H1 (cell line): ENCODE data around the gene LIF. TPM values are rescaled to one million over a fixed set of nuclear protein-coding genes. Genes with fewer than 3 reads are reported as not detected.

ENCODE experiments used
- CTCF ChIA-PET: fragments of 300-600 bp; sonication (Branson Sonifier 250); formaldehyde crosslinking; loops from one replicate; lab custom pipeline; 2021; ENCODE audit not compliant: partially characterized antibody; lab: Charles Lee
- POLR2A ChIA-PET: fragments of 300-600 bp; sonication (Branson Sonifier 250); formaldehyde crosslinking; loops from one replicate; lab custom pipeline; 2021; ENCODE audit warnings: inconsistent platforms; ENCODE audit not compliant: partially characterized antibody; lab: Charles Lee
- DNase-seq, 2 experiments: peaks; one replicate each; pipeline versions ENCODE4 v3.0.0 to v3.0.0-alpha.2; 2010 to 2022; ENCODE audit warnings: low spot score in 2 of 2, low read depth in 1 of 2, mixed read lengths in 1 of 2
- FAIRE-seq: peaks from 2 replicates; lab custom pipeline; 2011; peaks lifted over from hg19 to GRCh38; lab: Jason Lieb, UNC
- H2AFZ ChIP-seq: 2 replicates; pipeline ENCODE4 v1.8.1; 2012; ENCODE audit warnings: low read length, inconsistent platforms
- H2AK5ac ChIP-seq: 2 replicates; pipeline ENCODE4 v1.6.1; 2013; ENCODE audit warnings: low read depth, low read length
- H2BK120ac ChIP-seq: replicated peaks from 2 replicates; pipeline ENCODE3; 2013; ENCODE audit warnings: low read depth, low read length, inconsistent platforms
- H2BK12ac ChIP-seq: 2 replicates; pipeline ENCODE4 v1.6.1; 2013; ENCODE audit warnings: low read depth, low read length
- H2BK15ac ChIP-seq: 2 replicates; pipeline ENCODE4 v1.6.1; 2013; ENCODE audit warnings: low read length
- H2BK20ac ChIP-seq: 2 replicates; pipeline ENCODE4 v1.6.1; 2013; ENCODE audit warnings: low read length
- H2BK5ac ChIP-seq: 2 replicates; pipeline ENCODE4 v1.6.1; 2013; ENCODE audit warnings: low read depth, low read length
- H3K14ac ChIP-seq: 2 replicates; pipeline ENCODE4 v1.6.1; 2013; ENCODE audit warnings: inconsistent platforms; ENCODE audit not compliant: insufficient read length
- H3K18ac ChIP-seq: 2 replicates; pipeline ENCODE4 v1.6.1; 2013; ENCODE audit warnings: low read length; ENCODE audit errors: extremely low read depth
- H3K23ac ChIP-seq: 2 replicates; pipeline ENCODE4 v1.6.1; 2013; ENCODE audit warnings: inconsistent platforms; ENCODE audit not compliant: insufficient read length
- H3K23me2 ChIP-seq: 2 replicates; pipeline ENCODE4 v1.6.1; 2013; ENCODE audit warnings: low read depth, low read length
- H3K27ac ChIP-seq: 2 replicates; pipeline ENCODE4 v1.6.1; 2011; ENCODE audit warnings: low read depth, low read length, inconsistent platforms
- H3K27me3 ChIP-seq, 4 experiments: replicated peaks in 1 of 4; 1 replicate in 1 of 4; 2 replicates in 3 of 4; pipeline versions ENCODE4 v1.6.1 to v1.8.1; 2011 to 2013; ENCODE audit warnings: low read length in 3 of 4, mild to moderate bottlenecking in 3 of 4, inconsistent platforms in 2 of 4, mixed read lengths in 2 of 4, moderate library complexity in 1 of 4; ENCODE audit not compliant: control insufficient read depth in 3 of 4, insufficient read depth in 3 of 4; ENCODE audit errors: extremely low read depth in 1 of 4
- H3K36me3 ChIP-seq, 4 experiments: 2 replicates each; pipeline versions ENCODE4 v1.6.1 to v1.8.1; 2011 to 2013; ENCODE audit warnings: mild to moderate bottlenecking in 4 of 4, low read length in 3 of 4, moderate library complexity in 2 of 4, control low read depth in 1 of 4, inconsistent platforms in 1 of 4; ENCODE audit not compliant: insufficient read depth in 4 of 4, control insufficient read depth in 2 of 4
- H3K4ac ChIP-seq: replicated peaks from 2 replicates; pipeline ENCODE3; 2013; ENCODE audit warnings: low read length, low read depth, mixed read lengths, inconsistent platforms; ENCODE audit not compliant: insufficient read length
- H3K4me1 ChIP-seq, 4 experiments: replicated peaks in 1 of 4; 1 replicate in 1 of 4; 2 replicates in 3 of 4; pipeline versions ENCODE4 v1.6.1 to v1.8.1; 2011 to 2013; ENCODE audit warnings: low read length in 3 of 4, inconsistent platforms in 2 of 4, mixed read lengths in 1 of 4; ENCODE audit not compliant: insufficient read depth in 4 of 4, control insufficient read depth in 3 of 4
- H3K4me2 ChIP-seq, 2 experiments: 2 replicates each; pipeline versions ENCODE4 v1.6.1 to v1.8.1; 2011 to 2013; ENCODE audit warnings: low read depth in 2 of 2, low read length in 2 of 2, control low read depth in 1 of 2, inconsistent platforms in 1 of 2, mild to moderate bottlenecking in 1 of 2; ENCODE audit not compliant: insufficient read depth in 1 of 2
- H3K4me3 ChIP-seq, 4 experiments: fragments of 200-600, 300-600 bp in 1 of 4; sonication (generic), shearing (Covaris generic), sonication (Bioruptor Twin) in 1 of 4; 2 replicates each; pipeline versions ENCODE4 v1.5.1 to v1.8.1; 2011 to 2016; ENCODE audit warnings: low read length in 4 of 4, low read depth in 3 of 4, control low read depth in 2 of 4, inconsistent platforms in 2 of 4, mild to moderate bottlenecking in 2 of 4, mixed read lengths in 1 of 4, moderate library complexity in 1 of 4; ENCODE audit not compliant: insufficient read depth in 2 of 4; ENCODE audit errors: extremely low read depth in 1 of 4
- H3K56ac ChIP-seq: replicated peaks from 2 replicates; pipeline ENCODE3; 2013; ENCODE audit warnings: low read depth, mild to moderate bottlenecking, mixed read lengths, low read length, inconsistent platforms; ENCODE audit not compliant: insufficient read length
- H3K79me1 ChIP-seq: 2 replicates; pipeline ENCODE4 v1.6.1; 2013; ENCODE audit warnings: low read depth, low read length, control low read depth
- H3K79me2 ChIP-seq, 2 experiments: 2 replicates each; pipeline versions ENCODE4 v1.6.1 to v1.8.1; 2012 to 2013; ENCODE audit warnings: low read length in 2 of 2, mild to moderate bottlenecking in 2 of 2, inconsistent platforms in 1 of 2; ENCODE audit not compliant: insufficient read depth in 2 of 2, control insufficient read depth in 1 of 2
- H3K9ac ChIP-seq, 4 experiments: replicated peaks in 1 of 4; 1 replicate in 1 of 4; 2 replicates in 3 of 4; pipeline versions ENCODE4 v1.6.1 to v1.8.1; 2011 to 2013; ENCODE audit warnings: low read depth in 3 of 4, low read length in 3 of 4, control low read depth in 2 of 4, mild to moderate bottlenecking in 2 of 4, moderate library complexity in 2 of 4, inconsistent platforms in 1 of 4; ENCODE audit errors: extremely low read depth in 1 of 4
- H3K9me3 ChIP-seq, 2 experiments: 2 replicates each; pipeline versions ENCODE4 v1.6.1 to v1.8.1; 2012 to 2013; ENCODE audit warnings: mild to moderate bottlenecking in 2 of 2, moderate library complexity in 2 of 2, control low read depth in 1 of 2, inconsistent platforms in 1 of 2, low read depth in 1 of 2, low read length in 1 of 2, mixed read lengths in 1 of 2; ENCODE audit not compliant: insufficient read depth in 2 of 2
- H4K20me1 ChIP-seq, 2 experiments: replicated peaks in 1 of 2; 2 replicates each; pipeline versions ENCODE3 to v1.8.1; 2011 to 2013; ENCODE audit warnings: inconsistent platforms in 2 of 2, low read length in 2 of 2, mild to moderate bottlenecking in 1 of 2; ENCODE audit not compliant: insufficient read depth in 2 of 2, control insufficient read depth in 1 of 2
- H4K5ac ChIP-seq: 2 replicates; pipeline ENCODE4 v1.6.1; 2013; ENCODE audit warnings: low read length, low read depth, mixed read lengths, inconsistent platforms; ENCODE audit not compliant: insufficient read length
- H4K8ac ChIP-seq: 2 replicates; pipeline ENCODE4 v1.8.0; 2013; ENCODE audit warnings: mild to moderate bottlenecking, moderate library complexity, low read length, inconsistent platforms; ENCODE audit not compliant: insufficient read depth; ENCODE audit errors: extremely low read depth
- H4K91ac ChIP-seq: replicated peaks from 2 replicates; pipeline ENCODE3; 2013; ENCODE audit warnings: low read length, mixed read lengths, inconsistent platforms; ENCODE audit not compliant: insufficient read length
- CREB1 ChIP-seq: IDR thresholded peaks from 2 replicates; pipeline ENCODE4 v1.6.1; 2012; ENCODE audit warnings: inconsistent platforms
- GTF2F1 ChIP-seq: IDR thresholded peaks from 2 replicates; pipeline ENCODE4 v1.6.1; 2012; ENCODE audit warnings: low read depth, low read length, improper control_type of control experiment, borderline replicate concordance
- HDAC2 ChIP-seq, 2 experiments: fragments of 300-600 bp in 1 of 2; sonication (generic) in 1 of 2; IDR thresholded peaks; 2 replicates each; pipeline ENCODE4 v1.6.1; 2011 to 2012; ENCODE audit warnings: low read depth in 2 of 2, low read length in 2 of 2, mild to moderate bottlenecking in 2 of 2, moderate library complexity in 2 of 2, borderline replicate concordance in 1 of 2, inconsistent platforms in 1 of 2
- KDM1A ChIP-seq: fragments of 200-600, 300-600 bp; sonication (generic); IDR thresholded peaks from 2 replicates; pipeline ENCODE4 v1.7.1; 2016; ENCODE audit warnings: mild to moderate bottlenecking, low read length, borderline replicate concordance
- KDM5A ChIP-seq: fragments of 200-600 bp; IDR thresholded peaks from 2 replicates; pipeline ENCODE4 v1.7.1; 2012; ENCODE audit warnings: mild to moderate bottlenecking, low read length, inconsistent platforms, mixed read lengths
- RXRA ChIP-seq: IDR thresholded peaks from 2 replicates; pipeline ENCODE4 v1.6.1; 2011; ENCODE audit warnings: low read depth, mild to moderate bottlenecking, low read length, moderate library complexity; ENCODE audit not compliant: insufficient read depth
- SRF ChIP-seq: IDR thresholded peaks from 2 replicates; pipeline ENCODE4 v1.6.1; 2011; ENCODE audit warnings: mild to moderate bottlenecking, low read depth, low read length, moderate library complexity
- WGBS, 2 experiments: shearing (Covaris generic) in 1 of 2; methylation state at CpG; one replicate each; pipeline versions ENCODE4 v1.1.6 to v1.1.7; 2013 to 2015; ENCODE audit warnings: low lambda C conversion rate in 2 of 2, mixed read lengths in 2 of 2, inconsistent platforms in 1 of 2, low coverage in 1 of 2, missing lambda C conversion rate in 1 of 2; ENCODE audit not compliant: insufficient replicate concordance in 2 of 2, insufficient coverage in 1 of 2, insufficient read length in 1 of 2; ENCODE audit errors: extremely low coverage in 1 of 2, missing lambda C conversion rate in 1 of 2; 5-methylcytosine and 5-hydroxymethylcytosine counted together
- polyA plus RNA-seq, 7 experiments: library from polyadenylated mRNA; depleted of rRNA in 3 of 7; stranded (reverse) in 5 of 7; unstranded in 2 of 7; fragments of >200 nt in 5 of 7; fragments of 200-250 nt in 2 of 7; gene quantifications; 1 replicate in 5 of 7; 2 replicates in 1 of 7; 4 replicates in 1 of 7; pipeline versions ENCODE4 v1.2.1 to v1.2.3, GENCODE V29; 2011 to 2013; ENCODE audit warnings: missing spikeins in 2 of 7, mixed read lengths in 2 of 7
- total RNA-seq: library from RNA; stranded (reverse); fragmentation: NEBNext Ultra II Directional; extraction: Animal tissue kit (Norgen Biotek cat#: 25700); gene quantifications from 2 replicates; pipeline ENCODE4 v1.2.1, GENCODE V29; 2021
- TF ChIP-seq, protein P1 (sequence below), 3 experiments: IDR thresholded peaks; 1 replicate in 2 of 3; 2 replicates in 1 of 3; pipeline versions ENCODE4 v1.5.1 to v1.6.1; 2011; ENCODE audit warnings: low read length in 3 of 3, mild to moderate bottlenecking in 3 of 3, inconsistent platforms in 2 of 3, low read depth in 1 of 3, moderate library complexity in 1 of 3; ENCODE audit not compliant: insufficient read depth in 1 of 3; ENCODE audit errors: control extremely low read depth in 1 of 3

Gene LIF
- total and polyA plus RNA-seq, 2 of the 8 experiments (the other 6 are each of a cell fraction or from before 2014, with no cell fraction given) = 3.3 to 3.5 TPM

DNA sequence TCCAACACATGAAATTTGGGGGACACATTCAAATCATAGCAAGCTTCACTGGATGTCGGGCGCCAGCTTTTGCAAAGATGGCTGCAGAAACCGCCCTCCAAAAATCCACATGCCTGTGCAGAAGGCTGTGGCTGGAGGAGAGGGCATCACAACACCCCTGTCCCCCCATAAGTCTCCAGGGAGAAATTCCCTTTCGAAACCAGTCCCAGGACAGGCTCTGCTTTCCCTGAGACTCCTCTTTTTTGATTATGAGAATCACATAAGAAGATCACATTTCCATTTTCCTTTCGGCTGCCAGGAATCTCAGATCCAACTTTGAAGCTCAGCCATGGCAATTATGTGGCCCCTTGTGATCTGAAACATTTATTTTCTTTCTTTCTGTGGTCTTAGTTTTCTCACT lies 9.7 kb downstream of the LIF start:
- no peaks in the 10 kb centered on the region for H3K23me2 ChIP-seq
- H3K4me1 ChIP-seq = peaks cover 8 to 29% (median 18%) of the 10 kb centered on the region in 4 experiments
- H3K56ac ChIP-seq = no peak overlapping the region
- H3K4me2 ChIP-seq = no peak overlapping the region
- no peak overlapping the region for H3K27ac ChIP-seq
- no peaks in the 10 kb centered on the region for H3K27me3 ChIP-seq
- POLR2A ChIA-PET = interaction anchor here (0.9 to 1.4 kb wide), 2 partner anchors 9 to 12 kb away, joined by 3 to 5 read pairs; no protein-coding TSS in a partner anchor
- DNase-seq (no peak), FAIRE-seq (no peak)
- no peak overlapping the region for H3K18ac ChIP-seq
- H3K79me1 ChIP-seq = no peaks in the 10 kb centered on the region
- no peak overlapping the region for H3K14ac ChIP-seq
- no peak overlapping the region for H3K4me3 ChIP-seq
- H2BK5ac ChIP-seq = no peak overlapping the region
- H4K8ac ChIP-seq = no peak overlapping the region
- no peak overlapping the region for H4K91ac ChIP-seq
- H2BK120ac ChIP-seq = no peak overlapping the region
- H3K4ac ChIP-seq = no peak overlapping the region
- TF ChIP-seq HDAC2 (IDR thresholded peaks at IDR 0.05; ENCODE audit: borderline replicate concordance in 1 of 2, low read depth in 2 of 2, low read length in 2 of 2) (no peak), GTF2F1 (no peak), SRF (no peak), KDM1A (no peak), RXRA (no peak), CREB1 (no peak), KDM5A (no peak)
- TF ChIP-seq, protein P1, sequence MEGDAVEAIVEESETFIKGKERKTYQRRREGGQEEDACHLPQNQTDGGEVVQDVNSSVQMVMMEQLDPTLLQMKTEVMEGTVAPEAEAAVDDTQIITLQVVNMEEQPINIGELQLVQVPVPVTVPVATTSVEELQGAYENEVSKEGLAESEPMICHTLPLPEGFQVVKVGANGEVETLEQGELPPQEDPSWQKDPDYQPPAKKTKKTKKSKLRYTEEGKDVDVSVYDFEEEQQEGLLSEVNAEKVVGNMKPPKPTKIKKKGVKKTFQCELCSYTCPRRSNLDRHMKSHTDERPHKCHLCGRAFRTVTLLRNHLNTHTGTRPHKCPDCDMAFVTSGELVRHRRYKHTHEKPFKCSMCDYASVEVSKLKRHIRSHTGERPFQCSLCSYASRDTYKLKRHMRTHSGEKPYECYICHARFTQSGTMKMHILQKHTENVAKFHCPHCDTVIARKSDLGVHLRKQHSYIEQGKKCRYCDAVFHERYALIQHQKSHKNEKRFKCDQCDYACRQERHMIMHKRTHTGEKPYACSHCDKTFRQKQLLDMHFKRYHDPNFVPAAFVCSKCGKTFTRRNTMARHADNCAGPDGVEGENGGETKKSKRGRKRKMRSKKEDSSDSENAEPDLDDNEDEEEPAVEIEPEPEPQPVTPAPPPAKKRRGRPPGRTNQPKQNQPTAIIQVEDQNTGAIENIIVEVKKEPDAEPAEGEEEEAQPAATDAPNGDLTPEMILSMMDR (IDR thresholded peaks at IDR 0.05; ENCODE audit: control extremely low read depth in 1 of 3, insufficient read depth in 1 of 3, low read depth in 1 of 3, low read length in 3 of 3) = no peak
- TF ChIP-seq, all 59 proteins: peak for 0
- no peak overlapping the region for H2BK15ac ChIP-seq
- no peak overlapping the region for H3K23ac ChIP-seq
- H2AFZ ChIP-seq = no peak overlapping the region
- CTCF ChIA-PET = interaction anchor here (0.9 to 4.7 kb wide), 3 partner anchors 22 to 129 kb away, joined by 3 to 23 read pairs (median 3); no protein-coding TSS in a partner anchor
- H4K5ac ChIP-seq = no peak overlapping the region
- H2BK12ac ChIP-seq = 0 out of 2 replicates have a peak overlapping the region, but pooled peaks have one; percentile 40
- H4K20me1 ChIP-seq = no peaks in the 10 kb centered on the region
- H3K79me2 ChIP-seq = no peaks in the 10 kb centered on the region
- H3K9me3 ChIP-seq = no peaks in the 10 kb centered on the region
- WGBS, 2 experiments = 96% methylated on average over 5 of the region's 5 CpGs; no CpG with 5 or more reads in 1 of the 2 experiments
- no peaks in the 10 kb centered on the region for H3K36me3 ChIP-seq
- H2AK5ac ChIP-seq = no peak overlapping the region
- H3K9ac ChIP-seq = no peak overlapping the region
- no peak overlapping the region for H2BK20ac ChIP-seq
